Cardiac muscle cell (in vitro differentiated cells and primary cell): ENCODE results near the gene SLC23A3. TPM values are rescaled to one million over a fixed set of nuclear protein-coding genes. Genes with fewer than 3 reads are reported as not detected.

Source experiments
- DNase-seq, 2 donors: peaks; one replicate each; pipeline versions ENCODE4 v3.0.0 to v3.0.0-alpha.2; 2010 to 2017; ENCODE audit warnings: low read depth in 1 of 2, low spot score in 1 of 2
- H3K27ac ChIP-seq: fragments of 200-600 bp; sonication (generic); 2 replicates; pipeline ENCODE4 v1.5.1; 2016
- H3K27me3 ChIP-seq: fragments of 200-600 bp; sonication (generic); 2 replicates; pipeline ENCODE4 v1.6.0; 2016; ENCODE audit warnings: control low read depth
- H3K36me3 ChIP-seq: fragments of 200-600 bp; sonication (generic); 2 replicates; pipeline ENCODE4 v1.5.1; 2016; ENCODE audit warnings: control low read depth
- H3K4me1 ChIP-seq: fragments of 200-600 bp; sonication (generic); 2 replicates; pipeline ENCODE4 v1.8.1; 2017; ENCODE audit warnings: low read depth, mild to moderate bottlenecking, mixed run types
- H3K4me3 ChIP-seq: fragments of 200-600 bp; sonication (generic); 2 replicates; pipeline ENCODE4 v1.5.1; 2016; ENCODE audit warnings: mild to moderate bottlenecking
- H3K9me3 ChIP-seq: fragments of 200-600 bp; sonication (generic); 2 replicates; pipeline ENCODE4 v1.5.1; 2017; ENCODE audit warnings: low read depth, mild to moderate bottlenecking, control low read depth
- polyA plus RNA-seq: library from polyadenylated mRNA; unstranded; fragments of >200 nt; fragmentation: Nextera tagmentation; extraction: Ambion mirVana; gene quantifications from 2 replicates; pipeline ENCODE4 v1.2.1, GENCODE V29; 2016
- total RNA-seq: library from RNA; depleted of rRNA; stranded (reverse); fragments of >200 nt; gene quantifications from 2 replicates; pipeline ENCODE4 v1.2.3, GENCODE V29; 2016
- TF ChIP-seq, protein P1 (sequence below): IDR thresholded peaks from 2 replicates; pipeline ENCODE4 v1.5.1; 2012; ENCODE audit warnings: low read depth, mild to moderate bottlenecking, low read length

SLC23A3 gene
- total and polyA plus RNA-seq, 2 experiments from 2014 or later: 0.09 TPM; not detected in 1

DNA sequence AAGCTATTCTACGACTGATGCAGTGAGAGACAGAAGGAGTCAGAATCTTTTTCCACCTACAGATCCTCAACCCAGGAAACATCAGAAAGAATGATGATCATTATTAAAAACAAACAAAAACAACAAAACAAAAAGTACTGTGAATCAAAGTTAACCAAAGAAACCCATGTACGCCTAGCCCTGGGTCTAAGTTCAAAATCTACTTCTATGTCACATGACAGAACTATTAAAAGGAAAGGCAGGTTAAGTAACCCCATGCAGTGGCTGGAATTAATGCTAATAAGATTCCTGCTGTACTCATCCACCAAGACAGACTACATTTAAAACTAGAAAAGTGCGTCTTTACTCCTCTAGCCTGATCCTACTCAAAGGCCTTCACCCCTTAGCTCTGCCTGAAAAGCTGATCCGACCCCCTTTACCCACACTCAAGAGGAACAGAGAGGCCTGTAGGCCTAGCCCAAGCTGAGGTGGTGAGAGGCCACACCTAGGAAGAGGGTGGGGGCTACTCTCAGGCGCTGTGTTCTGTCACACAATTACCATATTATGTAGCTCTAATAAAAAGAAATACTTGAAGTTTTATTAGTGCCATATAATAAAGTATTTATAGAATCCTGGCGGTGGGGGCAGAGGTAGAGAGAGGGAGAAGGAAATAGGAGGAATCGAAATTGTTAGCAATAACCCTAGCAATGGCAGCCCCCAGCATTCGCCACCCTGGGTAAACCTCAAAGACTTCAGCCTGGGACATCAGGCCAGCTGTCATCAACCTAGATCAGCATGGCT lies 46.3 kb downstream of the SLC23A3 start:
- TF ChIP-seq, protein P1, sequence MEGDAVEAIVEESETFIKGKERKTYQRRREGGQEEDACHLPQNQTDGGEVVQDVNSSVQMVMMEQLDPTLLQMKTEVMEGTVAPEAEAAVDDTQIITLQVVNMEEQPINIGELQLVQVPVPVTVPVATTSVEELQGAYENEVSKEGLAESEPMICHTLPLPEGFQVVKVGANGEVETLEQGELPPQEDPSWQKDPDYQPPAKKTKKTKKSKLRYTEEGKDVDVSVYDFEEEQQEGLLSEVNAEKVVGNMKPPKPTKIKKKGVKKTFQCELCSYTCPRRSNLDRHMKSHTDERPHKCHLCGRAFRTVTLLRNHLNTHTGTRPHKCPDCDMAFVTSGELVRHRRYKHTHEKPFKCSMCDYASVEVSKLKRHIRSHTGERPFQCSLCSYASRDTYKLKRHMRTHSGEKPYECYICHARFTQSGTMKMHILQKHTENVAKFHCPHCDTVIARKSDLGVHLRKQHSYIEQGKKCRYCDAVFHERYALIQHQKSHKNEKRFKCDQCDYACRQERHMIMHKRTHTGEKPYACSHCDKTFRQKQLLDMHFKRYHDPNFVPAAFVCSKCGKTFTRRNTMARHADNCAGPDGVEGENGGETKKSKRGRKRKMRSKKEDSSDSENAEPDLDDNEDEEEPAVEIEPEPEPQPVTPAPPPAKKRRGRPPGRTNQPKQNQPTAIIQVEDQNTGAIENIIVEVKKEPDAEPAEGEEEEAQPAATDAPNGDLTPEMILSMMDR: no peak
- Histone ChIP-seq H3K4me3 (no peak overlapping the region), H3K9me3 (no peaks in the 10 kb centered on the region), H3K27me3 (no peaks in the 10 kb centered on the region), H3K36me3 (no peaks in the 10 kb centered on the region), H3K27ac (no peak overlapping the region), H3K4me1 (peaks cover 23% of the 10 kb centered on the region)
- no peak for DNase-seq

- TF ChIP-seq, protein P1: no peak
- no peaks in the 10 kb centered on the region for H3K27me3 ChIP-seq
- peaks cover 30% of the 10 kb centered on the region for H3K4me1 ChIP-seq
- H3K4me3 ChIP-seq: no peak overlapping the region
- DNase-seq: no peak
- no peaks in the 10 kb centered on the region for H3K9me3 ChIP-seq
- H3K36me3 ChIP-seq: no peaks in the 10 kb centered on the region
- no peak overlapping the region for H3K27ac ChIP-seq
These were observed 47.4 kb downstream of the SLC23A3 start for GRCh38 chr2:219122202-219122980.

GRCh38 chr2:219120082-219120481 lies 49.7 kb downstream of the SLC23A3 start:
- Histone ChIP-seq H3K4me1 (peaks cover 28% of the 10 kb centered on the region), H3K36me3 (no peaks in the 10 kb centered on the region), H3K27me3 (no peaks in the 10 kb centered on the region), H3K4me3 (no peak overlapping the region), H3K27ac (no peak overlapping the region), H3K9me3 (no peaks in the 10 kb centered on the region)
- DNase-seq: no peak
- TF ChIP-seq, protein P1: no peak

DNA sequence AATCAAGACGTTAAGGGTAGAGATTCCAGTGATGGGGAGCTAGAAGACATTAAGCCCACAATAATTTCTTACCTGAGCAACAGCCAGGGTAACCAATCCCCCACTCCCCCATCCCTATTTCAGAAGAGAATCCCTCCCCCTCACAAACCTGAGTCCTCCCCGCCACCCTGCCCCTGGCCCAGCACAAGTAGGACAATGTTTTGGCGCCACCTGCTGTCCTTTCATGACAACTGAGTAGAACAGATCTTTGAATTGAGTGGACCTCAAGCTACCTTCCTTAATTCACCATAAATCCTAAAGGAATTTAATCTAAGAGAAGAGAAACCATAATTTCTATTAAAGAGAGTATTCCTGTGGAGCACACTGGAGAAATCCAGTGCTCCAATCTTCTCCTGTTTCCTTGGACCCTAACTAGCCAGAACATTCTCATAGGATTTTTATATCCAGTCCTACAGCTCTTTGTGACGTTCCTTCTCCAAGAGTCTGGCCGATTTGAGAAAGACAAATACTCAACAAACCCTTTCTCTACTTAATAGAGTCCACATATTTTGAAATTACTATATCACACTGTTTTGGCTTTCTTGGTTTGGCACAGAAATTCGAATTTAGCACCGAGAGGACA lies 50.3 kb downstream of the SLC23A3 start:
- Histone ChIP-seq H3K27me3 (no peaks in the 10 kb centered on the region), H3K9me3 (no peaks in the 10 kb centered on the region), H3K36me3 (no peaks in the 10 kb centered on the region), H3K4me1 (peaks cover 23% of the 10 kb centered on the region), H3K27ac (no peak overlapping the region), H3K4me3 (no peak overlapping the region)
- TF ChIP-seq, protein P1: peak; percentile 77
- DNase-seq: peak; percentile 71 to 76

DNA sequence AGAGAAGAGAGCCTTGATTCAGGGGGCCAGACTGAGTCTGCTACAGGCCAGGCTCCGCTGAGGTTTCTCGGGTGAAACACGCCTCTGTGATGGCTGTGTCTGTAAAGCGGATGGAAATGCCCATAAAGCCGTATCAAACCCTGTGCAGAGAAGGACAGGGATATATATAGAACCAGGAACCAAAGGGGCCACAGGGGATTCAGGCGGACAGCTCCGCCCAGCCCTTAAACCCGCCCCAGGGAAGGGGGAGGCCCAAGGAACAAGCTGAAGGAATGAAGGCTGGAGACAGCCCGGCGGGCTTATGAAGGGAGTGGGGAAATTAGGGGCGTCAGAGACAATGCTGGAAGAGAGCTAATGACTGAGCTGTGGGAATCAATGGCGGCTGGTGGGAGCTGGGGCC lies 51.3 kb downstream of the SLC23A3 start:
- Histone ChIP-seq H3K27me3 (no peaks in the 10 kb centered on the region), H3K4me3 (no peak overlapping the region), H3K27ac (no peak overlapping the region), H3K9me3 (no peaks in the 10 kb centered on the region), H3K4me1 (peaks cover 13% of the 10 kb centered on the region), H3K36me3 (no peaks in the 10 kb centered on the region)
- peak in 1 of 2 donors; percentile 45 for DNase-seq
- TF ChIP-seq, protein P1: no peak
